ENCODE results near the gene RFX5.
"Not testable (repeated sequence)": the region's sequence is repeated elsewhere in the genome, so short reads cannot be mapped to it uniquely, and the experiment has no call there.

RFX5 gene

DNA sequence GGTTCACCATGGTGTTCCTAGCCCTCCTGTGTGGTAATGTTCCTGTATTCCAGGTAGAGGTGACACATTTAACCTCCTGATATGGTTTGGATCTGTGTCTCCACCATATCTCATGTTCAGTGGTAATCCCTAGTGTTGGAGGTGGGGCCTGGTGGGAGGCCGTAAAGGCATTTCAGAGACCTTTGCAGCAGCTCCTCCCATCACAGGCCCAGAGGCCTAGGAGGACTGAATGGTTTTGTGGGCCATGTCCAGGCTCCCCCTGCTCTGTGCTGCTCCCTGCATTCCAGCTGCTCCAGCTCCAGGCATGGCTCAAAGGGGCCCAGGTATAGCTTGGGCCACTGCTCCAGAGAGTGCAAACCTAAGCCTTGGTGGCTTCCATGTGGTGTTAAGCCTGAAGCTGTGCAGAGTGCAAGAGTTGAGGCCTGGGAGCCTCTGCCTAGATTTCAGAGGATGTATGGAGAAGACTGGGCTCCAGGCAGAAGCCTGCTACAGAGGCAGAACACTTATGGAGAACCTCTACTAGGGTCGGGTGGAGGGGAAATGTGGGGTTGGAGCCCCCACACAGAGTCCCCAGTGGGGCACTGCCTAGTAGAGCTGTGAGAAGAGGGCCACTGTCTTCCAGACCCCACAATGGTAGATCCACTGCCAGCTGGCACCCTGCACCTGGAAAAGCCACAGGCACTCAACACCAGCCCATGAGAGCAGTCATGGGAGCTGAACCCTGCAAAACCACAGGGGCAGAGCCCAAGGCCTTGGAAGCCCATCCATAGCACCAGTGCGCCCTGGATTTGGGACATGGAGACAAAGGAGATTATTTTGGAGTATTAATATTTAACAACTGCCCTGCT lies 15.5 kb upstream of the RFX5 start:
- DNase-seq (ENCODE audit: low read depth), result no peak

DNA sequence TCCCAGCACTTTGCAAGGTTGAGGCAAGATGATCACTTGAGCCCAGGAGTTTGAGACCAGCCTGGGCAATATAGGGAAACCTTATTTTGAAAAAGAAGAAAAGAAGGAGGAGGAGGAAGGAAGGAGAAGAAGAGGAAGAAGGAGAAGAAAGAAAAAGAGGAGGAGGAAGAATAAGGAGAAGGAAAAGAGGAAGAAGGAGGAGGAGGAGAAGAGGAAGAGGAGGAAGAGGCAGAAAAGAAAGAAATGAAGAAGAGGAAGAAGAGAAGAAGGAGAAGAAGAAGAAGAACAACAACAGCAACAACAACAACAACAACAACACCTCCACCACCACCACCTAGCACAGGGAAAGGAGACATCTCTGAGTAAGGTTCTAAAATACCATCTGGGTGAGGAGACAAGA lies 14.8 kb upstream of the RFX5 start:
- no peak for DNase-seq (ENCODE audit: low read depth)

GRCh38 chr1:151356696-151357095 lies 9.6 kb upstream of the RFX5 start:
- no peak for DNase-seq (ENCODE audit: low read depth)

- DNase-seq (ENCODE audit: low read depth), result no peak
Observed at GRCh38 chr1:151352021-151352718, 5.1 kb upstream of the RFX5 start.

GRCh38 chr1:151350323-151350722 lies 3.3 kb upstream of the RFX5 start:
- not testable (repeated sequence) for DNase-seq (ENCODE audit: low read depth)

DNA sequence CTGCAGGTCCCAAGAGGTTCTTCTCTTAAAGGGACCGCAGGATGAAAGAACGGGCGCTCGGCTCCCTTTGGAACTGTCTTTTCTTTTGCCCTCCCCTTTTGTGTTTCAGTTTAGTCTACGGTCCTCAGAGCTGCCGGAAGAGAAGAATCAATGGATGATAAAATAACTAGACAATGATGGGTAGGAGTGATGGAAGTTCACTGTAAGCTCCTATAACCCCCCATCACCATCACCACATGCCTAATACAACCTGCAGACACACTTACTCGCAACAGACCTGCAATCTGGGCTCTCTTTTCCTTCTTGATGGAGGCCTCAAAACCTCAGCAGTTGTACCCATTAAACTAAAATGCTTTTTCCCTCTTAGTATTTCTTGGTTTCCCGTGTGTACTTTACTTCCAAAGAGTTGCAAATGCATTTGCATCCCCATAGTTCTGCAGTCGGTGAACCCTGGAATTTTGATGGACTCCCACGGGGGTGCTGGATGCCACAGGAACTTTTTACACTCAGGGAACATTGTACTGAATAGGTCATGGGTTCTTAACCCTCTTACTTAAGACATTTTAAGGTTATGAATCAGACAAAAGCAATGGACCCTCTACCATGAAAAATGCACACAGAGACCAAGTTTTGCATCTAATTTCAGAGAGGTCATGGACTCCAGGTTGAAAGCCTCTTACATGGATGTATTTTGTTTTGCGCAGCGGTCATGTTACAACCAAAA lies 633 bp upstream of the RFX5 start:
- DNase-seq (ENCODE audit: low read depth), result no peak

DNA sequence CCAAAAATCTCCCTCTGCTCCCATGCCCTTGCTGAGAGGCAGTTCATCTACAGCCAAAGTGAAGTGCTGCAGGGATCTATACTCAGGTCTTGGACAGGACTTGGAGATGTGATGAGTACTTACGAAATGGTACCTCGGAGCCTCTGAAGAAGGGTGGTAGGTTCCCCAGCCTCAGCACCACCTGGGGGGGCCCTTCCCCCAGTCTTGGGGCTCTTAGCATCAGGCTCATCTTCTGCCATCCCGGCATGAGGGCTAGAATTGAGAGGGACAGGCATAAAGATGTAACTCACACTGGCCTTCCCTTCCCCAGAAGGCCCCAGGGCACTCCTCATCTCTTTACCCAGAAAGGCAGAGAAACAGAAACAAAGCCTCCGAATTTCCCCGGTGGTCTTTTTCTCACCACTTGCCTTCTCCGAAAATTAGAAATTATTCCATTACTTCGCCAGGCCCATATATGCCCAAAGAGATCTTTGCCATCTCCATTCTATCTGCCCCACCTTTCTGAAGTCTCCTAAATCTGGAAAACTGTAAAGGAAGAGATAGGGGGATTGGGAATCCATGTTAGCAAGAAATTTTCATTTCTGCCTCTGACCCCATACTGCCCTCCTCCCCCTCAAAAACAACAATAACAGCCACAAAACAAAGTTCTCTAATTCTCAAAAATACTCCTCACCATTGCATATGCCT lies 827 bp downstream of the RFX5 start:
- DNase-seq (ENCODE audit: low read depth), result no peak

DNA sequence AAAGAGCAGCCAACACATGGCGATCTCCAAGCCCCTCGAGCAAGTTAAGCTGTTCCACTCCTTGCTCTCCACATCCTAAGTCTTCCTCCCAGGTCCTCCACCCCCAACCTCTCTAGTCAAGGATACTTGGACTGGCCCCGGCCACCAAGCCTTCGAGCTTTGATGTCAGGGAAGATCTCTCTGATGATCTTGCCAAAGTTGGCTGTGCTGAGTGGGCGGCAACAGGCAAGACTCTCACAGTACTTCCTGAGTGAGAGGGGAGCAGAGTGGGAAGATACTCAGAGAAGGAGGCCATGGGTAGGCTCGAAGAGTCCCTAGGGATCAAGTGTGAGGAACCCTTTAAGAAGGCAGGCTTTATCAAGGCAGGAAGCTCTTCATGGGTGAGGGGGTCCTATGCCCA lies 2.8 kb downstream of the RFX5 start:
- no peak for DNase-seq (ENCODE audit: low read depth)

DNA sequence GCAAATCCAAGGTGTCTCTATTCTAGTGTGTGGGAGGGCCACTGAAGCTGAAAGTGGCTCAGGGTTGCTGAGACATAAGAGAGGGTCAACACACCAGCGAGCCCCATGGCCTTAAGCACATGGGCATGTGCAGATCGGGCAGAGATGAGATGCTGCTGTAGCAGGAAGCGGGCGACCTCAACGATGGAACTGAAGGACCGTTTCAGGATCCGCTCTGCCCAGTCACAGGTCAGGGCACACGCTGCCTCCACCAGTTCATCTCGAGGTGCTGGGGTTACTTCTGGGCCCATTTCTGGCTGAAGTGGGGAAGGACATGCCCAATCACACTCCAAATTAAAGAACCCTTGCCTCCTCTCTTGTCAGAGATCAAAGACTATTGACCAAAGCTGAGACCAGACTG lies 3.5 kb downstream of the RFX5 start:
- no peak for DNase-seq (ENCODE audit: low read depth)

GRCh38 chr1:151342569-151342968 lies 4.5 kb downstream of the RFX5 start:
- DNase-seq (ENCODE audit: low read depth), result no peak

DNA sequence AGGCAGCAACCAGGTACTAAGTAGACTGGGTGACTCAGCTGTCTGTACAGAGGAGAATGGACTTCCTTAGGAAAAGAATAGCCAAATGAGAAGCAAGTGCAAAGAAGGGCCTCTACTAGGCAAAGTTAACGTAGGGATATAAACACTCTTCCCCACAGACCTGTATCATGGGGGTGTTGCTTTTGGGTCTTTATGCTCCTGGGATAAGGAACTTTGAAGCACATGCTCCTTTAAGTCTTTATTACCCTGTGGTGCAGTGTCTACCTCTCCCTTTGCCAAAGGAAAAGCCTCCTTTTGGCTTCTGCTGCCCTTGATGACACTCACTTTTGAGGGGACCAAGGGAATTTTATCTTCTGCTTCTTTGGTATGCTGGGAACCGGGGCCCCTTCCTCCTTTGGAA lies 5.0 kb downstream of the RFX5 start:
- DNase-seq (ENCODE audit: low read depth), result no peak

GRCh38 chr1:151340870-151341754 lies 5.9 kb downstream of the RFX5 start:
- DNase-seq (ENCODE audit: low read depth), result peak; percentile 32

GRCh38 chr1:151336556-151336955 lies 10.5 kb downstream of the RFX5 start:
- DNase-seq (ENCODE audit: low read depth), result no peak

DNA sequence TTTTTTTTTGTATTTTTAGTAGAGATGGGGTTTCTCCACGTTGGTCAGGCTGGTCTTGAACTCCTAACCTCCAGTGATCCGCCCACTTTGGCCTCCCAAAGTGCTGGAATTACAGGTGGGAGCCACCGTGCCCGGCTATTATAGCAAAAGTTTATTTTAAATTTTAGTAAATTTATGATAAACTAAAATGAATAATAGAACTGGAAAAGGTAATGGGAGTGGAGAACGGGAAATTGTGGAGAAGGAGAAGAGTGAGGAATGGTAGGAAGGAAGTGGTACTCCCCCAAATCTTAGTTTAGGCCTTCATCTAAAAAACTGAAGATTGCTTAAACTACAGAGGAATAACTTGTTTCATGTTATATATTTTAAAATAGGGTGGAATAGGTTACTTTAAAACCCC lies 12.2 kb downstream of the RFX5 start:
- DNase-seq (ENCODE audit: low read depth), result no peak

DNA sequence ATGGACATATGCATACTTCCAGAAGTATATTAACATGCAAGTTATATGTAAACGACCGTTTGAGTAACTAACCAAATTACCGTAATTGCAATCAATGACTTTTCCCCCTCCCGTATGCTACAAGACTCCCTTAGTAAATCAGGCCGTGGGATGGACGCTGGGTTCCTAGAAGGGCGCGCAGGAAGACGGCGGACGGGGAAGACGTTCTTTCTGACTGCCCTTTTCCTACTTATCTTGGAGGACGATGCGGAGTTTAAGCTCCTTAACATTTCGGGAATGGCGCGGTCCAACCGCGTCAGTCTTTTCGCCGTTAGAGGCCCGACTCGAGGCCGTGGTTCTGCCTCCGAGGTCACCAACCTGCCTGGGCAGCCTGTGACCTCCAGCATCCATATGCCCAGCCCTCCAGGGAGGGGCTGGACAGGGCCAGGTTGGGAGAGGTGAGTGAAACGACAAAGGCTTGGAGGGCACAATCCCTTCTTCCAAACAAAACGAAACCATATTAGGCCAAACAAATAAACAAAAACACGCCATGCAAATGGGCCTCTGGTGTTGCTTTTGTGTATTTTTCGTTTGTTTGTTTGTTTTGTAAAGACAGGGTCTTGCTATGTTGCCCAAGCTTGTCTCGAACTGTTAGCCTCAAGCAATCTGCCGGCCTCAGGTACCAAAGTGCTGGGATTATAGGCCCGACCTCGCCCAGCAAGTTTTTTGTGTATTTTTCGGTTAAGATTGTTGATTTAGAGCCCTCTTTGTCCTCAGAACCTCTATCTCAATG lies 19.0 kb downstream of the RFX5 start:
- no peak for DNase-seq (ENCODE audit: low read depth)

DNA sequence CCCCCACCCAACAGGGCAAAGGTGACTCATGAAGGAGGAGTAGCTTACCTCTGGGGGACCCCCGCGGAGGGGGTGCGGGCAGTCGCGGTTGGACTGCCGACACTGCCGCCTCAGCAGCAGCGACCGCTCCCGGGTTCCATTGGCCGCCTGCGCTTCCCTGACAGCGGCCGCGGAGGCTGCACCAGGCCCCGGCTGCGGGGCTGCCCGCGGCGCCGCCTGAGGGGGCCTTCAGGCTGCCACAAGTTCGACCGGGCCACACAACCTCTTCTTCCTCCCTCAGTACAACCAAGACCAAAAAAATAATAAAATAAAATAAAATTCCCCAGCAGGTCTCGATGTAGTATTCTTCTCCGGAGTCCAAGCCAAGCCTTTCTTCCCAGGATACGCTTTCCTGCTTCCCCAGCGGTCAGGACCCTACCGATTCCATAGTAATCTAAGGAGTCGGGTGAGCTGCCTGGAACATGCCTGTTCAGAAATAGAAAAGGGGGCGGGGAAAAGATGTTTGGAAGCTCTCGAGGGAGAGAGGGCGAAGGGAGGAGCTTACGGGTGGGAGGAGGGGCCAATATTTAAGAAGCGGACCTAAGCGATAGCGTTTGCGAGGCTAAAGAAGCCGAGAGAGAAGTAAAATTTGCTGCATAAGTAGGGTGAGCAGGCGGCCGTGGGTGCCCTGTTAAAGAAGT lies 19.7 kb downstream of the RFX5 start, which contains the start of gene PI4KB:
Gene PI4KB, minus strand, starts transcription at position 194 of the 680 bp plus-strand sequence. CDS start 10,935 bp downstream, outside the sequence.
- peak; percentile 82 for DNase-seq (ENCODE audit: low read depth)

DNA sequence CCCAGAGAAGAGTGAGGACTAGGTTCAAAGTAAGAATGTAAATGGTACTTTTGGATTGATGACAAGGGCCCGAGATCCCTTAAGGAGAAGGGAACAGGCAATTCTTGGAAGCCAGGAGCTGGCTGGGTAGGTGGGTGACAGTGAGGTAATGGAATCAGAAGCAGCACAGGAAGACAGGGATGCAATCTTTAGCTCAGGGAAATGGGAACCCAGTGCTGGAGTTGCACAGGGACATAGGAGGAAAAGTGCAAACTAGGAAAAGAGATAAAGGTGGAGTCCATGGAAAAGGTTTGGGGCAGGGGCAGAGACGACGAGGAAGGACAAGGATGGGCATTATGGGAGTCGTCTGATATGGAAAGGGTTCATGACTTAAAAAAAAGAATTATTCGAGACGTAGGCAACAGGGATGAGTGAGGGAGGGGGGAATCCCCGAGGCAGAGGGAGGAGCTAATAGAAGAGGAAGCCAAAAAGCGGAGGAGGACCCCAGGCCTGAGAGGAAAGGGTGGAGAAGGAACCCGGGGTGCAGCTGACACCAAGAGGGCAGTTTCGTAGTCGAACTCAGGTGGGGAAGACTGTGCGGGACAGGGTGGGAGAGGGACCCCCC lies 20.3 kb downstream of the RFX5 start:
- peak; percentile 32 for DNase-seq (ENCODE audit: low read depth)

DNA sequence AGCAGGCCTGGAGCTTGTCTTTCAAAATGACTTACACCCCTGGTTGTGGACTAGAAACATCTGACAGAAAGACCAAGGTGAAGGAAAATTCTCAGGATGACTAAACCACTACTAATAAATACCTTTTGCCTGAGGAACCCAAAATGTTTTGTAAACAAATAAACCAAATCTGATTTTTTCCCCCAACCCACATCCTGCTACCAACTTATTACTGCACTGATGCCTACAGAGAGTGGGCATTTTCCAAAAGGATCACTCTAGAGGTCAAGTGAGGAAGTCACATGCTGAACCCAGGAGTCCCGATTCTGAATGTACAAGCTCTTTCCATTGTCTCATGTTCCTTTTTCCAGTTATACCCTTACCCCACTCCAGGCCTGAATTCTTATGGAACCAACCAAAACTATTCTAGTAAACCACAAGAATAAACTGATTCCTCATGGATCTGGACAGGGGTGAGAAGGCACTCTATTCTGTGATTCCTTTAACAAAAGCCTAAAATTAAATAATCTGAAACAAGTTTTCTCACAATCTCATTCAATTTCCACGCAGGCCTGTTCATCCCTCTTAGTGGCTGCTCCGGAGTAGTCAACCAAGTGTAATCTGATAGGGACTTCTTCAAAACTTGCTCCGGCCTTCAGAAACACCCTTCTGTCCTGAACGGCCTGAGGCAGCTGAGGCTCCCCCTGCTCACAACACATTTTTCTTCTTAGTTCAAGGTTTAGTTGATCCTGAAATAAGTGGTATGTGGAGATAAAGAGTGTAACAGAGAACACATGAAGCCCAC lies 21.2 kb downstream of the RFX5 start:
- DNase-seq (ENCODE audit: low read depth), result no peak

- DNase-seq (ENCODE audit: low read depth), result no peak
Observed at GRCh38 chr1:151325231-151325630, 21.8 kb downstream of the RFX5 start.
